Ectodermal cell (in vitro differentiated cells): ENCODE results near the gene NIPSNAP3A.

Experiments used
- H3K27ac ChIP-seq: 2 replicates; pipeline ENCODE4 v1.7.0; 2013; ENCODE audit warnings: mild to moderate bottlenecking, low read depth, low read length; ENCODE audit not compliant: insufficient read depth, poor library complexity, severe bottlenecking
- H3K27me3 ChIP-seq: 2 replicates; pipeline ENCODE4 v1.7.0; 2013; ENCODE audit warnings: mild to moderate bottlenecking, low read length; ENCODE audit not compliant: insufficient read depth, control insufficient read depth, poor library complexity, severe bottlenecking
- H3K36me3 ChIP-seq: one replicate; pipeline ENCODE4 v1.7.0; 2013; ENCODE audit warnings: low read length; ENCODE audit not compliant: control insufficient read depth, insufficient read depth
- H3K4me1 ChIP-seq: one replicate; pipeline ENCODE4 v1.7.0; 2013; ENCODE audit warnings: low read length; ENCODE audit not compliant: control insufficient read depth, insufficient read depth
- H3K4me3 ChIP-seq: 2 replicates; pipeline ENCODE4 v1.7.0; 2013; ENCODE audit warnings: low read depth, low read length, control low read depth; ENCODE audit not compliant: insufficient read depth
- H3K9me3 ChIP-seq: 2 replicates; pipeline ENCODE4 v1.7.0; 2013; ENCODE audit warnings: mild to moderate bottlenecking, low read length, moderate library complexity; ENCODE audit not compliant: control insufficient read depth
- WGBS, 2 experiments: methylation state at CpG; one replicate each; pipeline ENCODE4 v1.1.7; 2013; ENCODE audit warnings: missing lambda C conversion rate in 2 of 2; 5-methylcytosine and 5-hydroxymethylcytosine counted together

NIPSNAP3A gene

GRCh38 chr9:104772714-104773510 is 25.4 kb downstream of the NIPSNAP3A start:
- H3K27me3 ChIP-seq = no peaks in the 10 kb centered on the region
- no peak overlapping the region for H3K4me3 ChIP-seq
- 93 to 94% methylated on average over 4 to 5 of the region's 5 CpGs for WGBS, 2 experiments

GRCh38 chr9:104774132-104774531 is 26.6 kb downstream of the NIPSNAP3A start:
- H3K36me3 ChIP-seq = no peaks in the 10 kb centered on the region
- WGBS, 2 experiments = 86 to 100% methylated on average over 1 of the region's 1 CpG
- H3K9me3 ChIP-seq = no peaks in the 10 kb centered on the region
- no peak overlapping the region for H3K27ac ChIP-seq
- H3K27me3 ChIP-seq = no peaks in the 10 kb centered on the region
- H3K4me3 ChIP-seq = no peak overlapping the region
- no peaks in the 10 kb centered on the region for H3K4me1 ChIP-seq

More at GRCh38 chr9:104772714-104773510, 25.4 kb downstream of the NIPSNAP3A start:
- H3K27ac ChIP-seq = no peak overlapping the region
- H3K9me3 ChIP-seq = no peaks in the 10 kb centered on the region
- no peaks in the 10 kb centered on the region for H3K36me3 ChIP-seq
- no peaks in the 10 kb centered on the region for H3K4me1 ChIP-seq

GRCh38 chr9:104774831-104775573 is 27.5 kb downstream of the NIPSNAP3A start:
- Histone ChIP-seq H3K4me1 (no peaks in the 10 kb centered on the region), H3K4me3 (no peak overlapping the region), H3K27me3 (no peaks in the 10 kb centered on the region), H3K27ac (no peak overlapping the region), H3K36me3 (no peaks in the 10 kb centered on the region), H3K9me3 (no peaks in the 10 kb centered on the region)
- WGBS, 2 experiments = 92 to 94% methylated on average over 11 of the region's 11 CpGs

GRCh38 chr9:104775574-104775936 is 28.1 kb downstream of the NIPSNAP3A start:
- no peaks in the 10 kb centered on the region for H3K9me3 ChIP-seq
- no peaks in the 10 kb centered on the region for H3K36me3 ChIP-seq
- H3K27me3 ChIP-seq = no peaks in the 10 kb centered on the region
- no peaks in the 10 kb centered on the region for H3K4me1 ChIP-seq
- H3K4me3 ChIP-seq = no peak overlapping the region
- no peak overlapping the region for H3K27ac ChIP-seq

GRCh38 chr9:104775976-104776375 is 28.5 kb downstream of the NIPSNAP3A start:
- no peaks in the 10 kb centered on the region for H3K9me3 ChIP-seq
- H3K4me3 ChIP-seq = no peak overlapping the region
- no peaks in the 10 kb centered on the region for H3K36me3 ChIP-seq
- H3K27me3 ChIP-seq = no peaks in the 10 kb centered on the region
- no peaks in the 10 kb centered on the region for H3K4me1 ChIP-seq
- 88 to 95% methylated on average over 2 of the region's 2 CpGs for WGBS, 2 experiments
- no peak overlapping the region for H3K27ac ChIP-seq

GRCh38 chr9:104776797-104777196 is 29.3 kb downstream of the NIPSNAP3A start:
- Histone ChIP-seq H3K27me3 (no peaks in the 10 kb centered on the region), H3K4me1 (no peaks in the 10 kb centered on the region), H3K9me3 (no peaks in the 10 kb centered on the region), H3K36me3 (no peaks in the 10 kb centered on the region), H3K27ac (no peak overlapping the region), H3K4me3 (no peak overlapping the region)
- WGBS, 2 experiments = 80% methylated on average over 1 of the region's 1 CpG; no CpG with 5 or more reads in 1 of the 2 experiments

- Histone ChIP-seq H3K9me3 (no peaks in the 10 kb centered on the region), H3K4me1 (no peaks in the 10 kb centered on the region), H3K4me3 (no peak overlapping the region), H3K27me3 (no peaks in the 10 kb centered on the region), H3K36me3 (peaks cover 4% of the 10 kb centered on the region), H3K27ac (no peak overlapping the region)
- WGBS, 2 experiments = 94 to 95% methylated on average over 4 of the region's 4 CpGs
Observed at GRCh38 chr9:104778802-104779201, 31.3 kb downstream of the NIPSNAP3A start.

- Histone ChIP-seq H3K4me1 (no peaks in the 10 kb centered on the region), H3K27ac (no peak overlapping the region), H3K27me3 (no peaks in the 10 kb centered on the region), H3K36me3 (peaks cover 4% of the 10 kb centered on the region), H3K9me3 (no peaks in the 10 kb centered on the region), H3K4me3 (no peak overlapping the region)
- WGBS, 2 experiments = 100% methylated on average over 1 of the region's 1 CpG
Observed at GRCh38 chr9:104779334-104779733, 31.9 kb downstream of the NIPSNAP3A start.

- Histone ChIP-seq H3K27me3 (no peaks in the 10 kb centered on the region), H3K9me3 (no peaks in the 10 kb centered on the region), H3K36me3 (peaks cover 4% of the 10 kb centered on the region), H3K4me1 (no peaks in the 10 kb centered on the region), H3K27ac (no peak overlapping the region), H3K4me3 (no peak overlapping the region)
- 93 to 95% methylated on average over 8 of the region's 9 CpGs for WGBS, 2 experiments
Observed at GRCh38 chr9:104779946-104780535, 32.6 kb downstream of the NIPSNAP3A start.

GRCh38 chr9:104780796-104781395 is 33.4 kb downstream of the NIPSNAP3A start:
- 90% methylated on average over 1 of the region's 1 CpG; no CpG with 5 or more reads in 1 of the 2 experiments for WGBS, 2 experiments
- Histone ChIP-seq H3K4me1 (no peaks in the 10 kb centered on the region), H3K27ac (no peak overlapping the region), H3K4me3 (no peak overlapping the region), H3K9me3 (no peaks in the 10 kb centered on the region), H3K27me3 (no peaks in the 10 kb centered on the region), H3K36me3 (peaks cover 4% of the 10 kb centered on the region)
